ENCODE data around the gene ASCL1.

Gene ASCL1

DNA sequence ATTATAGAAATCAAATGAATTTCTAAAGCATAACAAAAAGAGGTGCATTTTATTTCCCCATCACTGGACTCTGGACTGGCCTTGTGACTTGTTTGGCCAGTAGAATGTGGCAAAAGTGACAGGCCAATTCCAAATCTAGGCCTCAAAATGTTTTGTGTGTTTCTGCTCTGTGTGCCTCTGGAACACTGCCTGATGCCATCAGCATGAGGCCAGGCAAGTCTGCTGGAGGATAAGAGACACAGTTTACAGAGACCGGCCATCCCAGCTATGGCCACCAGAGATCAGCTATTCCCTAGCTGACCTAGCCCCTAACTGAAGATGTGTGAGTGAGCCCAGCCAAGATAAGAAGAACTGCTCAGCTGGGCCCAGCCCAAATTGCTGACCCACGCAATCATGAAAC lies 32.9 kb downstream of the ASCL1 start:
- no peak for DNase-seq

DNA sequence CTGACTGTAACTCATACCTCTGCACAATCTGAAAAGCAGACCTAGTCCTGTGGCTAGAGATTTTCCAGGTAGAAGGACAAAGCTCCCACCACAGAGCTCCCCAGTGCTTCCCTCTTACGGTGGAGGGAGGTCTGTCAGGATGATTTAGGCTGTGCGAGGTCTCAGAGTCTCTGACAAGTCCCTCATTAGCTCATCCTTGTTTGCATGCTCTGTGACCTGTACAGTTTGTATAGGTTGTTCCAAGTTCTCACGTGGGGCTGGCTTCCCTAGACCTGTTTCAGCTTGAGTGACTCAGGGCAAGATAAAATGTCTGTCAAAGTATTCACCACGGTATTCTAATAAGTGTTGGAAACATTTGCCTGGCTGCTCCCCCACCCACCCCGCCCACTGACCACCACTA lies 34.8 kb downstream of the ASCL1 start:
- no peak for DNase-seq

DNA sequence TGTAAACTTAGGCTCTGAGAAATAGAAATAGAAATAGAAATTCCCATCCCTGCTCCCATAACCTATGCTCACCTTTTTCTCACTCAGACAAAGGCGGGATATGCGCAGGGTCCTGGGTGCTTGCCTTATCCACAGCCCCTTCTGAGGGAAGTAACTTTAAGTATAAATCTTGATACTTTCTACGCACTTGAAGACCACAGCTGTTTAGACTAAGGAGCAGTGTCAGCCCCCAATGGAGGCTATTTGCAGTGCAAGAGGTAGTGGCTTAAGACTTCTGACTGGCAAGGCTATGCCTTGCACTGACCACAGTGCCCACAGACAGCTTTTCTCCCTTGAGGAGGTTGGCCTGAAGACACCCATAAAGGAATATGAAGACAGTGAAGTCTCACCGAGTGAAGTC lies 35.2 kb downstream of the ASCL1 start:
- DNase-seq = no peak

- no peak for DNase-seq
These were observed 36.1 kb downstream of the ASCL1 start for GRCh38 chr12:102993537-102993936.

DNA sequence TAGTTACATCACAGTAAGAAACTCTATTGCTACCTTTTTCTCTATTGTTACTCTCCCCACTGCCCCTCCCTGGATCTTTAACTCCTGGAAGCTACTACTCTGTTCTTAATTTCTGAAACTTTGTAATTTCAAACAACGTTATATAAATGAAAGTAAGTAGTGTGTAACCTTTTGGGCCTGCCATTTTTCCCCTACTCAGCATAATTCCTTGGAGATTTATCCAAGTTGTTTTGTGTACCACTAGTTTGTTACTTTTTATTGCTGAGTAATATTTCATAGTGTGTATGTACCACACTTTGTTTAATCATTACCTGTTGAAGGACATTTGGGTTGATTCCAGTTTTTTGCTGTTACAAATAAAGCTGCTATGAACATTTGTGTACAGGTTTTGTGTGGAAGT lies 37.9 kb downstream of the ASCL1 start:
- DNase-seq = no peak

Data from NCI-H510A (cell line).